Testis (tissue), 2 donors: ENCODE results near the gene PTPRE.

Experiments
- CTCF ChIP-seq, 3 experiments: fragments of 450-650 bp in 2 of 3; fragments of 200-600 bp in 1 of 3; sonication (generic) in 1 of 3; IDR thresholded peaks; one replicate each; pipeline ENCODE4 v1.5.1; 2016 to 2019; ENCODE audit warnings: antibody characterized with exemption in 3 of 3, mild to moderate bottlenecking in 2 of 3, moderate library complexity in 1 of 3
- POLR2A ChIP-seq: fragments of 450-650 bp; IDR thresholded peaks from one replicate; pipeline ENCODE4 v1.6.1; 2017; ENCODE audit warnings: antibody characterized with exemption, mild to moderate bottlenecking, moderate library complexity

GRCh38 chr10:128056303-128057050 lies 149.6 kb downstream of the PTPRE start:
- no peak for TF ChIP-seq CTCF (IDR thresholded peaks at IDR 0.05)
- TF ChIP-seq POLR2A: no peak
